IMR-90 (cell line): ENCODE measurements around the gene TMEM163. TPM values are rescaled to one million over a fixed set of nuclear protein-coding genes. Genes with fewer than 3 reads are reported as not detected.

Experiments used
- ATAC-seq: fragments of 200-7000 bp; cut with Tn5 transposase; 2 replicates; pipeline ENCODE4 v1.9.1; 2020; ENCODE audit warnings: low read depth, mild to moderate bottlenecking, moderate library complexity
- BruUV-seq: library from RNA; stranded (reverse); fragments of 400-500 nt; replicated peaks from 2 replicates; lab custom pipeline; 2021; lab: Mats Ljungman, UMichigan
- CTCF ChIA-PET: fragments of 300-600 bp; formaldehyde crosslinking; extraction: SDS; loops from one replicate; lab custom pipeline; 2021; ENCODE audit warnings: antibody characterized with exemption; lab: Yijun Ruan, JAX
- POLR2A ChIA-PET: fragments of 300-600 bp; sonication (Branson Sonifier 250); formaldehyde crosslinking; loops from one replicate; lab custom pipeline; 2022; ENCODE audit warnings: antibody characterized with exemption; ENCODE audit not compliant: unreplicated experiment; lab: Charles Lee
- DNase-seq: peaks from one replicate; pipeline ENCODE4 v3.0.0; 2013
- H2AFZ ChIP-seq: replicated peaks from 2 replicates; pipeline ENCODE3; 2013; ENCODE audit warnings: low read length, mild to moderate bottlenecking; ENCODE audit not compliant: poor library complexity
- H2AK5ac ChIP-seq: 2 replicates; pipeline ENCODE4 v1.6.1; 2013; ENCODE audit warnings: low read depth, low read length, inconsistent platforms
- H2AK9ac ChIP-seq: replicated peaks from 2 replicates; pipeline ENCODE3; 2013; ENCODE audit warnings: mild to moderate bottlenecking, low read depth, low read length, moderate library complexity; ENCODE audit not compliant: poor library complexity
- H2BK120ac ChIP-seq: 2 replicates; pipeline ENCODE4 v1.6.1; 2013; ENCODE audit warnings: low read depth, low read length, inconsistent platforms
- H2BK15ac ChIP-seq: 3 replicates; pipeline ENCODE4 v1.6.1; 2013; ENCODE audit warnings: low read depth, low read length, inconsistent platforms
- H2BK20ac ChIP-seq: 2 replicates; pipeline ENCODE4 v1.6.1; 2013; ENCODE audit warnings: low read depth, mild to moderate bottlenecking, inconsistent platforms, low read length, moderate library complexity
- H2BK5ac ChIP-seq: 2 replicates; pipeline ENCODE4 v1.6.1; 2013; ENCODE audit warnings: mild to moderate bottlenecking, low read depth, low read length, inconsistent platforms; ENCODE audit not compliant: poor library complexity, severe bottlenecking
- H3K14ac ChIP-seq: replicated peaks from 2 replicates; pipeline ENCODE4 v1.6.1; 2013; ENCODE audit warnings: low read depth, low read length, inconsistent platforms
- H3K18ac ChIP-seq: 2 replicates; pipeline ENCODE4 v1.6.1; 2013; ENCODE audit warnings: low read depth, low read length, control low read depth
- H3K23ac ChIP-seq: 2 replicates; pipeline ENCODE4 v1.6.1; 2013; ENCODE audit warnings: low read depth, low read length, inconsistent platforms
- H3K27ac ChIP-seq: 2 replicates; pipeline ENCODE4 v1.5.1; 2013; ENCODE audit warnings: mild to moderate bottlenecking, control low read depth, low read length; ENCODE audit not compliant: insufficient read depth
- H3K27me3 ChIP-seq: 2 replicates; pipeline ENCODE4 v1.6.1; 2013; ENCODE audit warnings: low read length; ENCODE audit not compliant: control insufficient read depth, insufficient read depth
- H3K36me3 ChIP-seq: 2 replicates; pipeline ENCODE4 v1.6.1; 2013; ENCODE audit warnings: low read length, mixed read lengths; ENCODE audit not compliant: control insufficient read depth, insufficient read depth
- H3K4ac ChIP-seq: 2 replicates; pipeline ENCODE4 v1.6.1; 2013; ENCODE audit warnings: low read depth, low read length, inconsistent platforms
- H3K4me1 ChIP-seq: 2 replicates; pipeline ENCODE4 v1.6.1; 2013; ENCODE audit warnings: low read length, mixed read lengths; ENCODE audit not compliant: control insufficient read depth, insufficient read depth
- H3K4me2 ChIP-seq: 2 replicates; pipeline ENCODE4 v1.6.1; 2013; ENCODE audit warnings: low read depth, mild to moderate bottlenecking, control low read depth, low read length, moderate library complexity
- H3K4me3 ChIP-seq: 2 replicates; pipeline ENCODE4 v1.5.1; 2013; ENCODE audit warnings: low read depth, mild to moderate bottlenecking, control low read depth, low read length, moderate library complexity; ENCODE audit not compliant: insufficient read depth
- H3K56ac ChIP-seq: 2 replicates; pipeline ENCODE4 v1.6.1; 2013; ENCODE audit warnings: low read length, inconsistent platforms; ENCODE audit not compliant: insufficient read depth; ENCODE audit errors: extremely low read depth
- H3K79me1 ChIP-seq, 2 experiments: 2 replicates each; pipeline ENCODE4 v1.6.1; 2013; ENCODE audit warnings: low read length in 2 of 2, inconsistent platforms in 1 of 2, low read depth in 1 of 2
- H3K9ac ChIP-seq: 2 replicates; pipeline ENCODE4 v1.6.1; 2013; ENCODE audit warnings: low read depth, low read length, control low read depth
- H3K9me1 ChIP-seq: 2 replicates; pipeline ENCODE4 v1.6.1; 2013; ENCODE audit warnings: low read length, inconsistent platforms; ENCODE audit not compliant: insufficient read depth
- H3K9me3 ChIP-seq: 2 replicates; pipeline ENCODE4 v1.6.1; 2013; ENCODE audit warnings: low read length; ENCODE audit not compliant: control insufficient read depth, insufficient read depth
- H4K20me1 ChIP-seq: 2 replicates; pipeline ENCODE4 v1.6.1; 2013; ENCODE audit warnings: low read length, inconsistent platforms; ENCODE audit not compliant: insufficient read depth
- H4K5ac ChIP-seq: 2 replicates; pipeline ENCODE4 v1.6.1; 2013; ENCODE audit warnings: mild to moderate bottlenecking, low read depth, low read length, control low read depth
- H4K8ac ChIP-seq, 2 experiments: 2 replicates each; pipeline ENCODE4 v1.6.1; 2013; ENCODE audit warnings: low read depth in 2 of 2, low read length in 2 of 2, control low read depth in 1 of 2, inconsistent platforms in 1 of 2
- H4K91ac ChIP-seq: 2 replicates; pipeline ENCODE4 v1.6.1; 2013; ENCODE audit warnings: low read depth, low read length, inconsistent platforms; ENCODE audit not compliant: insufficient read depth
- BHLHE40 ChIP-seq: fragments of 150-350 bp; IDR thresholded peaks from 2 replicates; pipeline ENCODE4 v1.6.1; 2016; ENCODE audit warnings: mild to moderate bottlenecking, low read depth, low read length
- CEBPB ChIP-seq: IDR thresholded peaks from 2 replicates; pipeline ENCODE4 v1.6.1; 2012; ENCODE audit warnings: low read depth, low read length, improper control_type of control experiment
- CHD1 ChIP-seq: IDR thresholded peaks from 2 replicates; pipeline ENCODE4 v1.6.1; 2012; ENCODE audit warnings: low read depth, low read length, improper control_type of control experiment
- CTCF ChIP-seq: conservative IDR thresholded peaks from 2 replicates; pipeline ENCODE4 v1.5.1; 2012; ENCODE audit warnings: mild to moderate bottlenecking, low read depth, low read length, improper control_type of control experiment
- ELK1 ChIP-seq: fragments of 150-350 bp; IDR thresholded peaks from 2 replicates; pipeline ENCODE4 v1.6.1; 2016; ENCODE audit warnings: low read depth, mild to moderate bottlenecking, low read length, moderate library complexity, borderline replicate concordance
- FOS ChIP-seq: fragments of 150-350 bp; IDR thresholded peaks from 2 replicates; pipeline ENCODE4 v1.6.1; 2016; ENCODE audit warnings: low read depth, low read length
- MAFK ChIP-seq: IDR thresholded peaks from 2 replicates; pipeline ENCODE4 v1.6.1; 2012; ENCODE audit warnings: low read depth, low read length, improper control_type of control experiment
- MAZ ChIP-seq: IDR thresholded peaks from 2 replicates; pipeline ENCODE4 v1.6.1; 2012; ENCODE audit warnings: low read depth, mild to moderate bottlenecking, low read length, improper control_type of control experiment, moderate library complexity, borderline replicate concordance
- MXI1 ChIP-seq: IDR thresholded peaks from 2 replicates; pipeline ENCODE4 v1.6.1; 2012; ENCODE audit warnings: low read depth, mild to moderate bottlenecking, low read length, moderate library complexity, borderline replicate concordance
- NFE2L2 ChIP-seq: fragments of 150-350 bp; IDR thresholded peaks from 2 replicates; pipeline ENCODE4 v1.6.1; 2016; ENCODE audit warnings: low read depth, mild to moderate bottlenecking, low read length
- POLR2A ChIP-seq: IDR thresholded peaks from 2 replicates; pipeline ENCODE4 v1.6.1; 2012; ENCODE audit warnings: mild to moderate bottlenecking, low read depth, low read length
- RAD21 ChIP-seq: IDR thresholded peaks from 2 replicates; pipeline ENCODE4 v1.6.1; 2012; ENCODE audit warnings: low read length, improper control_type of control experiment
- RCOR1 ChIP-seq: IDR thresholded peaks from 2 replicates; pipeline ENCODE4 v1.6.1; 2012; ENCODE audit warnings: mild to moderate bottlenecking, low read length, improper control_type of control experiment; ENCODE audit not compliant: insufficient replicate concordance
- RFX5 ChIP-seq: IDR thresholded peaks from 2 replicates; pipeline ENCODE4 v1.8.0; 2012; ENCODE audit warnings: low read depth, mild to moderate bottlenecking, low read length, moderate library complexity
- SMC3 ChIP-seq: fragments of 150-350 bp; IDR thresholded peaks from 2 replicates; pipeline ENCODE4 v1.6.1; 2016; ENCODE audit warnings: low read depth, mild to moderate bottlenecking, antibody characterized with exemption, low read length, moderate library complexity
- USF2 ChIP-seq: fragments of 150-350 bp; IDR thresholded peaks from 2 replicates; pipeline ENCODE4 v1.6.1; 2017; ENCODE audit warnings: mild to moderate bottlenecking, antibody characterized with exemption, low read length, low read depth
- WGBS, 2 experiments: methylation state at CpG; one replicate each; pipeline versions ENCODE4 v1.1.5 to v1.1.7; 2013; ENCODE audit warnings: missing lambda C conversion rate in 2 of 2; ENCODE audit not compliant: insufficient read length in 1 of 2; ENCODE audit errors: extremely low coverage in 2 of 2; 5-methylcytosine and 5-hydroxymethylcytosine counted together
- dilution Hi-C: fragments of 300-500 bp; cut with HindIII; formaldehyde crosslinking; loops from one replicate; pipeline ENCODE4 v1.14.3; 2018; ENCODE audit warnings: low sequenced_read_pairs; ENCODE audit not compliant: unreplicated experiment
- in situ Hi-C: fragments of 300-500 bp; cut with MboI; formaldehyde crosslinking; loops from 3 replicates; pipeline ENCODE4 v1.14.3; 2019; ENCODE audit warnings: low sequenced_read_pairs, inconsistent platforms, mixed read lengths
- intact Hi-C: fragments of 100-400 bp; cut with micrococcal nuclease; formaldehyde crosslinking; loops from 2 replicates; pipeline ENCODE4 v1.10.0; 2022
- polyA plus RNA-seq, 3 experiments: library from polyadenylated mRNA; depleted of rRNA; stranded (reverse); fragments of >200 nt; gene quantifications; 2 replicates each; pipeline ENCODE4 v1.2.3, GENCODE V29; 2012; ENCODE audit warnings: low replicate concordance in 1 of 3
- total RNA-seq: library from RNA; depleted of rRNA; stranded (reverse); fragments of >200 nt; gene quantifications from 2 replicates; pipeline ENCODE4 v1.2.3, GENCODE V29; 2012

Gene TMEM163
- total and polyA plus RNA-seq, 2 of the 4 experiments (the other 2 are of a cell fraction): not detected

GRCh38 chr2:134469516-134470115 lies 249.2 kb downstream of the TMEM163 start:
- Histone ChIP-seq H3K4me1 (no peaks in the 10 kb centered on the region), H3K27me3 (peaks cover 24% of the 10 kb centered on the region), H4K91ac (no peak overlapping the region), H3K18ac (no peak overlapping the region), H2AK9ac (no peak overlapping the region), H3K56ac (no peak overlapping the region), H3K9me1 (0 out of 2 replicates have a peak, but pooled peaks cover 4% of the 10 kb centered on the region), H3K14ac (no peak overlapping the region), H4K8ac (no peak overlapping the region), H3K4me3 (no peak overlapping the region), H3K27ac (no peak overlapping the region), H2AFZ (no peak overlapping the region), H3K9me3 (no peaks in the 10 kb centered on the region), H2BK15ac (no peak overlapping the region), H3K23ac (no peak overlapping the region), H3K79me1 (no peaks in the 10 kb centered on the region), H2BK20ac (no peak overlapping the region), H2BK120ac (no peak overlapping the region), H2AK5ac (no peak overlapping the region), H4K5ac (no peak overlapping the region), H2BK5ac (no peak overlapping the region), H4K20me1 (no peaks in the 10 kb centered on the region), H3K4ac (no peak overlapping the region), H3K9ac (no peak overlapping the region), H3K4me2 (no peak overlapping the region), H3K36me3 (no peaks in the 10 kb centered on the region)
- dilution Hi-C loops: no loop called here
- ATAC-seq (no peak), DNase-seq (no peak)
- BruUV-seq: no TSS peak
- ChIA-PET CTCF (no interaction called here), POLR2A (no interaction called here)
- intact Hi-C loops: no loop called here
- no peak for TF ChIP-seq RCOR1
- no peak for TF ChIP-seq CHD1
- no peak for TF ChIP-seq SMC3
- no peak for TF ChIP-seq MAZ
- TF ChIP-seq RAD21: no peak
- no peak for TF ChIP-seq CEBPB
- no peak for TF ChIP-seq POLR2A
- TF ChIP-seq MXI1: no peak
- no peak for TF ChIP-seq FOS
- no peak for TF ChIP-seq CTCF
- no peak for TF ChIP-seq USF2
- TF ChIP-seq RFX5: no peak
- TF ChIP-seq ELK1: no peak
- no peak for TF ChIP-seq BHLHE40
- TF ChIP-seq NFE2L2: no peak
- no peak for TF ChIP-seq MAFK
- 81% methylated on average over 17 of the region's 25 CpGs; no CpG with 5 or more reads in 1 of the 2 experiments for WGBS, 2 experiments
- in situ Hi-C loops: no loop called here
